Caco-2 (cell line): ENCODE measurements around the gene FBXO33. TPM values are rescaled to one million over a fixed set of nuclear protein-coding genes. Genes with fewer than 3 reads are reported as not detected.

ENCODE experiments used
- total RNA-seq: library from RNA; stranded (reverse); gene quantifications from 2 replicates; pipeline ENCODE4 v1.2.3, GENCODE V29; 2022

Gene FBXO33
- total RNA-seq, 1 experiment from 2014 or later: 6.0 TPM

Other genes with a start within 250 kb of the FBXO33 start
- 60.4 and 71.5 TPM in 2 replicates for gene MIA2, start 198.5 kb downstream of the FBXO33 start, total RNA-seq